Ammon's horn (tissue), 1 donor: ENCODE data around the gene FEV.
A peak's percentile ranks its signal among the peaks of the same experiment; 100 is the strongest.

ENCODE experiments used
- DNase-seq: peaks from one replicate; pipeline ENCODE4 v3.0.0-alpha.2; 2016; ENCODE audit warnings: low spot score

Gene FEV

GRCh38 chr2:218985021-218985324 lies at the start of gene FEV:
Gene FEV (minus strand): TSS chr2:218985184. CDS start chr2:218985075, 109 bp downstream.
- DNase-seq: no peak

- no peak for DNase-seq
These were observed 47.2 kb upstream of the FEV start for GRCh38 chr2:219032051-219032745.

DNA sequence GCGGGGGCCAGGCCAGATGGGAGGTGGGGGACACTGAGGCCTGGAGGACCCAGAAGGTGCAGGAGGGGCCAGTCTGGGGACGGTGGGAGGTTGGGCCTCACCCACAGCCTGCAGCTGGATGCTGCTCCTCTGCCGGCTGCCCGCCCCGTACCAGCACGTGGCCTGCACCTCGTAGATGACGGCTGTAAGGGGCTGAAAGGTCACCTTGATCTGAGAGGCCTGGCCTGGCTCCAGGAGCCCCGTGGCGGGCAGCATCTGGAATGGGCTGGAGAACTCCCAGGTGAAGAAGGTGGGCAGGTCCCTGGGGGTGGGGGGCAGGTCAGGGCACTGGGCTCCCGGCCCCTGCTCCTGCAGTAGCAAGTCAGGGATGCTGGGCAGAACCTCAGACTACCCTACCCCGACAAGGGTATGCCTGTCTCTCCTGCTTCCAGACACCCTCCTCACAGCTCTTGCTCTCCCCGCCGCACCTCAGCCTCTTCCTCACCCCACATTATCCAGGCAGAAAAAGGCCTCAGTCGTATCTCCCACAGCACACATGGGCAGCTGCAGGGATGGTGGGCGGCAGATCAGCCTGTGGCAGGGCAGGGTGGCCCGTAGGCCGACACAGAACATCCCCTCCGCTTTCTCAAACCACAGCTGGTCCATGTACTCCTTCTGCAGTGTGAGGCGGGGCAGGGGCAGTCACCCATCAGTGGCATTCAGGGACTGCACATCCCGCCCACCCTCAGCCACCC lies 46.2 kb upstream of the FEV start:
- DNase-seq: no peak

- no peak for DNase-seq
These were observed 45.4 kb upstream of the FEV start for GRCh38 chr2:219030177-219030940.

GRCh38 chr2:219029829-219030165 lies 44.8 kb upstream of the FEV start:
- DNase-seq: peak; percentile 89

DNA sequence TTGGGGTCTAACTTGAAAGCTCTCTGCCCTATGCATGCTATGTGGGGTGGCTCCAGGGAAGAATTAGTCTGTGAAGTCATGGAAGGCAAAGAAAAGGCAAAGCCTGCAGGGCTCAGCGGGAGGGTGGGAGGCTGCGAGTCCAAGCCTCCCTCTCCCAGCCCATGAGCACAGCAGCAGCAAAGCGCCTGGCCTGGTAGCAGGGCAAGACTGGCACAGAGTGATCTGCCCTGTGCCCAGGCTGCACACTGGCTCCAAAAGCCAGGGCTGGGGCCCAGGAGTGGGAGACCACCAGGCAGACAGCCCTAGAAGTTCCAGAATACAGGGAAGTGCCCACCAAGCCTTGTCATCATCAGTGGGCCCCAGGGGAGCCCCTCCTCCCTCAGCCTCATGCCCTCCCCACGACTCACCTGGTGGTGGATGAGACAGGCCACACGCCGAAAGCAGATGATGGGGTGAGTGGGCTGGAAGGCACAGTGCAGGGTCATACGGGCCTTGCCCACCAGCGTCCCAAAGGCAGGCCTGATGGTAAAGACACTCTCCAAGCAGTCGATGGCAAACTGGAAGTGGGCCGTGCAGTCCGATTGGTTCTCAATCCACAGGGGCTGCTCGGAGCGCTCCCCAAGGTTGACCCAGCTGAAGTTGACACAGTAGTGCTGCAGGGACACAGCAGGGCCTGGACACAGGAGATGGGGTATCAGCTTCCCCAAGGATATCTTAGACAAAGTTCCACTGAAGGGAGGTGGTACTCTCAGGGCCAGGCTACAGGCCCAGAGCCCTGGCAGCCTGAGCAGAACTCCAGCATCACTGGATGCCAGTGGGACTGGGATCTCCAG lies 44.2 kb upstream of the FEV start:
- DNase-seq: no peak

- DNase-seq: no peak
These were observed 43.2 kb upstream of the FEV start for GRCh38 chr2:219028141-219028540.

GRCh38 chr2:219027511-219028055 lies 42.6 kb upstream of the FEV start:
- no peak for DNase-seq

- no peak for DNase-seq
These were observed 42.0 kb upstream of the FEV start for GRCh38 chr2:219026946-219027345.

DNA sequence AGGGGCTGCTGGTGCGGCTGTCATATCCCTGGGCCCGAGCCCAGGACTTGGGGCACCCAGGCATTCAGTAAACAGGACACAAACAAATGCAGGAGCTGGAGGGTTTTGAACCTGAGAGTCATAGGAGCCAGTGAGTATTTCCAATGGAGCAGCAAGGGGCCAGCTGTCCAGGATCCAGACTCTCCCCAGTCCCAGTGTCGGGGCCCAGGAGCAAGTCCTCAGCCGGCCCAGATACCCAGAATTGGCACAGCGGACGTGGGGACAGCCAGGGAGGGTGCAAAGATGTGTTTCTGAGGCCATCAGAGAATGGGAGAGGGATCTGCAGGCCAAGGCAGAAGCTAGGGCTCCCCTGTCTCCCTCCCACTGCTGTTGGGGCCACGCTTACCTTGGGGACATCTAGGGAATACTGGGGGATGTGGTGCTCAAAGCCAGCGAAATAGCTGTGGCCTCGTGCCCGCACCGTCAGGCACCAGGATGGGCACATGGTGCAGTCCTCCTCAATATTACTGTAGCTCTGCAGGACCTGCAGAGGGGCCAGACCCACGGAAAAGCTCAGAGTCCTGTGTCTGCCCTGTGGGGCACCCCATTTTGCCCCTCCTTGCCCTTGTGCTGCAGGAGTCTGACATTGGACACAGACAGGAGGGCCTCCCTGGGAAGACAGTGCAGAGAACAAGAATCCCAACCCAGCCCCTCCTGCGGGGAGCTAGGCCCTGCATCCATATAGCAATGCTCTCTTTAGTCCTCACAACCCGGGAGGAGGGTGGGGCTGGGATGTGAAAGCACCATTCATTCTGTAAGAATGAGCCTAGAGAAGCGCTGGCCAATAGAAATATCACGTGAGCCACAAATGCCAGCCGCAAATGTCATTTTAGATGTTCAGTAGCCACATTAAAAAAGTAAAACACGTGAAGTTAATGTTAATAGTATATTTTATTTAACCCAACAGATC lies 40.9 kb upstream of the FEV start:
- peak; percentile 91 for DNase-seq

DNA sequence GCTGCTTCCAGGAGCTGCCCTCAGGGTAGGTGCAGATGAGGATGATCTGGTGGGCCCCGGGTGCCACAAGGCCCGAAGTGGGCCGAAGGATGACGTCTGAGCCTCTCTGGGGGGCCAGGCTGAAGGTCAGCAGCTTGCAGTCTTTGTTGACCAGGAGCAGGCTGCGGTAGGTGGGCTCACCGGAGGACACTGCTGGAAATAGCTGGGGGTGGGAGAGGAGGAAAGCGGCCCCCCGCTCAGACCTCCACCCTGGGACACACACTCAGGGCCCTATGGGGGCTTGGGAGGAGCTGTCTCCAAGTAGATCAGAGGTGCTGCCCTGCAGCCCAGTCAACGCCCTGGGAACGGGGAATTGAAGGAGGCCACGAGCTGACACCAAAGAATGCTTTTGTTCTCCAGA lies 39.1 kb upstream of the FEV start:
- no peak for DNase-seq

GRCh38 chr2:219023045-219023605 lies 38.1 kb upstream of the FEV start:
- DNase-seq: no peak

DNA sequence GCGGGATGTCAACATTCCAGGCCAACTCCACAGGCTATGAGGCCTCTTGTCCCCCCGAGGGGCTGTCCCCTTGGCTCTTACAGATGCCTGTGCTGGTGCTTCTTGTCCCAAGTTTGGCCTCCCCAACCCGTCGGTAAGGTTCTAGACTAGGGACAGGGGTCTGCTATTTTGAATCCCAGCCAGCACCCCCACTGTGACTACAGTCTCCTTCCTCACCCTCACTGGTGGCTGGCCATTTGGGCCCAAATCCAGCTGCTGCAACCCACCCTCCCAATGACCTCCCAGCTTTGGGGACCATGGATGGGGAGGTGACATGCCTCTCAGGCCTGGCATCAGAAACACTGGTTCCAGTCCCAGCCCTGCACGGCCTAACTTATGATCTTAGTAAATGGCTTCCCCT lies 37.6 kb upstream of the FEV start:
- no peak for DNase-seq

GRCh38 chr2:219022041-219022440 lies 37.1 kb upstream of the FEV start:
- DNase-seq: no peak

DNA sequence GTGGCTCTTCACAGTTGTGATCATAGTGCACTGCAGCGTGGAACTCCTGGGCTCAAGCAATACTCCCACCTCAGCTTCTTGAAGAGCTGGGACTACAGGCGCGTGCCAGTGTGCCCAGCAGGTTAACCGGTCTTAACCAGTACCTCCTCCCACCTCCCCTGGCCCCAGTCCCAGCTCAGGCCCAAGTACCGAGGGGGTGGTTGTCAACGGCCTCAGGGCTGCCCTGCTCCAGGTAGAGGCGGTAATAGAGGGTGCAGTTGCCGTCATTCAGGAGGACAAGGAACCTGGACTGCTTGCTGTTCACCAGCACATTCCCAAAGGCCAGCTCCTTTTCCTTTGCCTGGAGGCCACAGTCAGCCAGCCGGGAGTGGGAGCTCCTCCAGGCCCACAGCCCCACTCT lies 36.6 kb upstream of the FEV start:
- no peak for DNase-seq

GRCh38 chr2:219020604-219021365 lies 35.8 kb upstream of the FEV start:
- DNase-seq: no peak

- DNase-seq: no peak
These were observed 34.5 kb upstream of the FEV start for GRCh38 chr2:219019436-219019835.

DNA sequence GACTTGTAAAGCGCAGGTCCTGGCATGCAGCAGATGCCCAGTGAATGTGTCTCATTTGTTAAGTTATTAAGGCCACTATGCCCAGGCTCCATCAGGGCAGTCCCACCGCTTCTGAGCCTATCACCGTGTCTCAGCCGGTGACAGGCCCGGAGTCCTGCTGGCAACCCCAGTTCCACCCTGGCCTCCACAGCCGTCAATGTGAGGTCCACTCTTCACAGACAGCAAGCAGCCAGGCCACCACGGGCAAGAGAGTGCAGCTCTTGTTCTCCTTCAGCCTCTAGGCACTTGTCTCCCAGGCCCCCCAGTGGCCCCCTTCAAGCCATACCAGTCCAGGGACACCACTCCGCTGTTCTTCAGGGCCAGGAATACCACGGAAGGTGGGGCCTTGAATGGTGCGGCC lies 33.7 kb upstream of the FEV start:
- DNase-seq: no peak

- DNase-seq: no peak
These were observed 33.3 kb upstream of the FEV start for GRCh38 chr2:219018286-219018685.
